HepG2 (cell line): Measurements from ENCODE around the gene DYNC2H1. TPM values are rescaled to one million over a fixed set of nuclear protein-coding genes. Genes with fewer than 3 reads are reported as not detected.

ENCODE experiments used
- ATAC-seq: fragments of 200-7000 bp; cut with Tn5 transposase; 3 replicates; pipeline ENCODE4 v1.9.1; 2020; ENCODE audit warnings: mild to moderate bottlenecking, moderate library complexity
- BruUV-seq: library from RNA; stranded (reverse); fragments of 400-500 nt; replicated peaks from 2 replicates; lab custom pipeline; 2021; lab: Mats Ljungman, UMichigan
- CTCF ChIA-PET: fragments of 300-600 bp; formaldehyde crosslinking; extraction: SDS; loops from one replicate; lab custom pipeline; 2021; ENCODE audit warnings: low total read pairs, inconsistent platforms, low intra/inter-chr PET ratio; lab: Yijun Ruan, JAX
- POLR2A ChIA-PET: fragments of 350-600 bp; sonication (Branson Sonifier 250); formaldehyde crosslinking; loops from one replicate; lab custom pipeline; 2020; ENCODE audit warnings: antibody characterized with exemption, inconsistent platforms; lab: Yijun Ruan, JAX
- DNase-seq: peaks from one replicate; pipeline ENCODE4 v3.0.0-alpha.2; 2015; ENCODE audit warnings: low spot score
- FAIRE-seq: peaks from 3 replicates; lab custom pipeline; 2011; peaks lifted over from hg19 to GRCh38; lab: Jason Lieb, UNC
- H2AFZ ChIP-seq: one replicate; pipeline ENCODE4 v1.6.1; 2011; ENCODE audit warnings: low read length, inconsistent platforms
- H3K27ac ChIP-seq: fragments of 300-600 bp; 3 replicates; pipeline ENCODE4 v1.8.0; 2011; ENCODE audit warnings: mixed run types, mild to moderate bottlenecking, mixed read lengths, low read length, inconsistent platforms; ENCODE audit not compliant: insufficient read depth; ENCODE audit errors: extremely low read length
- H3K27me3 ChIP-seq, 2 experiments: fragments of 200-600 bp in 1 of 2; 2 replicates in 1 of 2; 3 replicates in 1 of 2; pipeline versions ENCODE4 v1.6.0 to v1.8.0; 2011; ENCODE audit warnings: low read length in 2 of 2, mild to moderate bottlenecking in 2 of 2, moderate library complexity in 2 of 2, inconsistent platforms in 1 of 2; ENCODE audit not compliant: insufficient read depth in 2 of 2, control insufficient read depth in 1 of 2
- H3K36me3 ChIP-seq, 2 experiments: fragments of 200-600 bp in 1 of 2; replicated peaks in 1 of 2; 2 replicates in 1 of 2; 3 replicates in 1 of 2; pipeline versions ENCODE4 v1.5.1 to v1.8.0; 2011; ENCODE audit warnings: low read length in 2 of 2, inconsistent platforms in 1 of 2; ENCODE audit not compliant: insufficient read depth in 2 of 2, control insufficient read depth in 1 of 2
- H3K4me1 ChIP-seq: 2 replicates; pipeline ENCODE4 v1.5.1; 2012; ENCODE audit warnings: low read length, inconsistent platforms; ENCODE audit not compliant: insufficient read depth
- H3K4me2 ChIP-seq: 2 replicates; pipeline ENCODE4 v1.6.0; 2011; ENCODE audit warnings: low read depth, low read length, inconsistent platforms
- H3K4me3 ChIP-seq, 3 experiments: fragments of 200-600 bp in 1 of 3; sonication (generic), shearing (Covaris generic) in 1 of 3; replicated peaks in 1 of 3; 2 replicates each; pipeline ENCODE4 v1.5.1; 2011 to 2016; ENCODE audit warnings: low read length in 3 of 3, inconsistent platforms in 2 of 3, low read depth in 2 of 3, mild to moderate bottlenecking in 2 of 3, control low read depth in 1 of 3, mixed read lengths in 1 of 3; ENCODE audit not compliant: insufficient read depth in 1 of 3
- H3K79me2 ChIP-seq: one replicate; pipeline ENCODE4 v1.6.1; 2011; ENCODE audit warnings: low read length, inconsistent platforms; ENCODE audit not compliant: insufficient read depth
- H3K9ac ChIP-seq: 2 replicates; pipeline ENCODE4 v1.6.0; 2011; ENCODE audit warnings: mild to moderate bottlenecking, low read depth, low read length, inconsistent platforms; ENCODE audit not compliant: insufficient read depth
- H3K9me3 ChIP-seq: 2 replicates; pipeline ENCODE4 v1.5.1; 2012; ENCODE audit warnings: mild to moderate bottlenecking, low read length
- H4K20me1 ChIP-seq: 2 replicates; pipeline ENCODE4 v1.6.0; 2011; ENCODE audit warnings: inconsistent platforms, mild to moderate bottlenecking, low read length, moderate library complexity; ENCODE audit not compliant: insufficient read depth
- EEA1 ChIP-seq: sonication (generic); formaldehyde crosslinking; IDR thresholded peaks from 2 replicates; pipeline ENCODE4 v1.5.1; 2020; ENCODE audit warnings: mild to moderate bottlenecking, missing genetic modification reagents, borderline replicate concordance
- HMG20A ChIP-seq: IDR thresholded peaks from 2 replicates; pipeline ENCODE4 v1.6.1; 2016; ENCODE audit warnings: borderline replicate concordance
- MED13 ChIP-seq: sonication (generic); formaldehyde crosslinking; IDR thresholded peaks from 2 replicates; pipeline ENCODE4 v1.5.0; 2020; ENCODE audit warnings: missing genetic modification reagents
- NR1H2 ChIP-seq: sonication (generic); formaldehyde crosslinking; IDR thresholded peaks from 2 replicates; pipeline ENCODE4 v1.8.1; 2022; ENCODE audit warnings: low read depth, missing genetic modification reagents, borderline replicate concordance
- ZNF10 ChIP-seq: sonication (generic); formaldehyde crosslinking; IDR thresholded peaks from 2 replicates; pipeline ENCODE4 v1.4.0; 2020; ENCODE audit warnings: mild to moderate bottlenecking, low read depth, missing genetic modification reagents, borderline replicate concordance
- ZNF234 ChIP-seq: sonication (generic); formaldehyde crosslinking; conservative IDR thresholded peaks from 2 replicates; pipeline ENCODE4 v1.5.1; 2020; ENCODE audit warnings: mild to moderate bottlenecking, missing genetic modification reagents
- ZNF292 ChIP-seq: sonication (generic); formaldehyde crosslinking; IDR thresholded peaks from 2 replicates; pipeline ENCODE4 v1.8.1; 2022; ENCODE audit warnings: mild to moderate bottlenecking, low read depth, missing genetic modification reagents, borderline replicate concordance
- ZNF530 ChIP-seq: sonication (generic); formaldehyde crosslinking; IDR thresholded peaks from 2 replicates; pipeline ENCODE4 v1.5.0; 2020; ENCODE audit warnings: low read depth, mild to moderate bottlenecking, missing genetic modification reagents
- ZNF550 ChIP-seq: sonication (generic); formaldehyde crosslinking; IDR thresholded peaks from 2 replicates; pipeline ENCODE4 v1.4.0; 2020; ENCODE audit warnings: mild to moderate bottlenecking, missing genetic modification reagents, borderline replicate concordance
- ZNF589 ChIP-seq: sonication (generic); formaldehyde crosslinking; conservative IDR thresholded peaks from 2 replicates; pipeline ENCODE4 v1.8.0; 2022; ENCODE audit warnings: mild to moderate bottlenecking, moderate library complexity, missing genetic modification reagents
- ZNF737 ChIP-seq: sonication (generic); formaldehyde crosslinking; IDR thresholded peaks from 2 replicates; pipeline ENCODE4 v1.5.0; 2020; ENCODE audit warnings: missing genetic modification reagents, mild to moderate bottlenecking, borderline replicate concordance
- WGBS: methylation state at CpG from one replicate; pipeline ENCODE4 v1.1.6; 2017; ENCODE audit warnings: low lambda C conversion rate; 5-methylcytosine and 5-hydroxymethylcytosine counted together
- in situ Hi-C: cut with HindIII; loops from 2 replicates; pipeline ENCODE4 v1.10.0; 2017; ENCODE audit warnings: low pct_unique_long_range_greater_than_20kb; ENCODE audit not compliant: extremely low pct_ligation_motif_present
- intact Hi-C: fragments of 100-400 bp; cut with micrococcal nuclease; formaldehyde crosslinking; loops from one replicate; pipeline ENCODE4 v1.10.0; 2022; ENCODE audit not compliant: unreplicated experiment
- polyA plus RNA-seq, 8 experiments: library from polyadenylated mRNA; depleted of rRNA in 3 of 8; stranded (reverse) in 7 of 8; unstranded in 1 of 8; fragments of >200 nt; fragmentation: Illumina TruSeq in 4 of 8; extraction: Trizol in 4 of 8; gene quantifications; 2 replicates each; pipeline versions ENCODE4 v1.2.1 to v1.2.3, GENCODE V29; 2011 to 2016; ENCODE audit warnings: low read depth in 4 of 8, missing spikeins in 1 of 8, mixed read lengths in 1 of 8; ENCODE audit not compliant: insufficient read depth in 1 of 8
- total RNA-seq, 5 experiments: library from RNA; depleted of rRNA; stranded (reverse); fragments of >200 nt; fragmentation: Illumina TruSeq; extraction: Trizol; gene quantifications; 2 replicates each; pipeline ENCODE4 v1.2.3, GENCODE V29; 2016; ENCODE audit warnings: low read depth in 1 of 5
- TF ChIP-seq, protein P1 (sequence below): sonication (generic); formaldehyde crosslinking; IDR thresholded peaks from 2 replicates; pipeline ENCODE4 v1.5.0; 2020; ENCODE audit warnings: mild to moderate bottlenecking, missing genetic modification reagents, borderline replicate concordance

Gene DYNC2H1
- total and polyA plus RNA-seq, 2 of the 13 experiments (the other 11 are each of a cell fraction or from before 2014, with no cell fraction given) = 0.49 to 0.66 TPM

- Histone ChIP-seq H3K4me3 (no peak overlapping the region), H3K4me1 (no peaks in the 10 kb centered on the region), H3K9ac (no peak overlapping the region), H3K4me2 (no peak overlapping the region), H3K36me3 (no peaks in the 10 kb centered on the region), H3K9me3 (no peaks in the 10 kb centered on the region), H3K27ac (no peak overlapping the region), H2AFZ (no peak overlapping the region), H4K20me1 (no peaks in the 10 kb centered on the region), H3K27me3 (no peaks in the 10 kb centered on the region), H3K79me2 (no peaks in the 10 kb centered on the region)
- in situ Hi-C loops = no loop called here
- TF ChIP-seq ZNF737 (CRISPR knock-in tag) = no peak
- no peak for DNase-seq
- ChIA-PET POLR2A (no interaction called here), CTCF (no interaction called here)
- ATAC-seq = no peak
- FAIRE-seq = no peak
- no TSS peak for BruUV-seq
- WGBS = 34% methylated on average over 4 of the region's 4 CpGs
- intact Hi-C loops = no loop called here
Observed at GRCh38 chr11:103487113-103487512, 377.9 kb downstream of the DYNC2H1 start.

- H4K20me1 ChIP-seq = no peaks in the 10 kb centered on the region
- no TSS peak for BruUV-seq
- TF ChIP-seq ZNF292 (no peak), ZNF589 (no peak), ZNF234 (CRISPR knock-in tag) (no peak), MED13 (no peak), HMG20A (CRISPR knock-in tag) (no peak), NR1H2 (no peak), ZNF550 (CRISPR knock-in tag) (no peak), EEA1 (CRISPR knock-in tag) (no peak), ZNF10 (CRISPR knock-in tag) (no peak), ZNF530 (no peak)
- TF ChIP-seq, protein P1, sequence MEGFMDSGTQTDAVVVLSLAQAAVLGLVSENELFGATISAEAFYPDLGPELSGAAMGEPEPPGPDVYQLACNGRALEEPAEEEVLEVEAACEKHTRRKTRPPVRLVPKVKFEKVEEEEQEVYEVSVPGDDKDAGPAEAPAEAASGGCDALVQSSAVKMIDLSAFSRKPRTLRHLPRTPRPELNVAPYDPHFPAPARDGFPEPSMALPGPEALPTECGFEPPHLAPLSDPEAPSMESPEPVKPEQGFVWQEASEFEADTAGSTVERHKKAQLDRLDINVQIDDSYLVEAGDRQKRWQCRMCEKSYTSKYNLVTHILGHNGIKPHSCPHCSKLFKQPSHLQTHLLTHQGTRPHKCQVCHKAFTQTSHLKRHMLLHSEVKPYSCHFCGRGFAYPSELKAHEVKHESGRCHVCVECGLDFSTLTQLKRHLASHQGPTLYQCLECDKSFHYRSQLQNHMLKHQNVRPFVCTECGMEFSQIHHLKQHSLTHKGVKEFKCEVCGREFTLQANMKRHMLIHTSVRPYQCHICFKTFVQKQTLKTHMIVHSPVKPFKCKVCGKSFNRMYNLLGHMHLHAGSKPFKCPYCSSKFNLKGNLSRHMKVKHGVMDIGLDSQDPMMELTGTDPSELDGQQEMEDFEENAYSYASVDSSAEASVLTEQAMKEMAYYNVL (CRISPR knock-in tag) = no peak
Observed at GRCh38 chr11:103488031-103488461, 378.8 kb downstream of the DYNC2H1 start.

More at GRCh38 chr11:103488031-103488461, 378.8 kb downstream of the DYNC2H1 start:
- Histone ChIP-seq H3K27ac (no peak overlapping the region), H3K4me3 (no peak overlapping the region), H3K79me2 (no peaks in the 10 kb centered on the region), H3K4me1 (no peaks in the 10 kb centered on the region), H3K9ac (no peak overlapping the region), H3K4me2 (no peak overlapping the region), H3K36me3 (no peaks in the 10 kb centered on the region), H3K27me3 (no peaks in the 10 kb centered on the region), H2AFZ (no peak overlapping the region), H3K9me3 (no peaks in the 10 kb centered on the region)
- no peak for ATAC-seq
- CTCF ChIA-PET = no interaction called here
- FAIRE-seq = no peak
- no peak for DNase-seq
- in situ Hi-C loops (no loop called here), intact Hi-C loops (no loop called here)
- POLR2A ChIA-PET = no interaction called here
